Esophagus squamous epithelium (tissue), 4 donors: ENCODE measurements around the gene ATP11A.

Experiments used
- CTCF ChIP-seq, 6 experiments: fragments of 450-650 bp in 4 of 6; fragments of 200-600 bp in 2 of 6; sonication (generic) in 2 of 6; IDR thresholded peaks; one replicate each; pipeline ENCODE4 v1.5.1; 2016 to 2019; ENCODE audit warnings: antibody characterized with exemption in 6 of 6, mild to moderate bottlenecking in 4 of 6, moderate library complexity in 4 of 6
- POLR2A ChIP-seq, 4 donors: fragments of 450-650 bp; IDR thresholded peaks; one replicate each; pipeline ENCODE4 v1.6.1; 2017; ENCODE audit warnings: antibody characterized with exemption in 4 of 4, mild to moderate bottlenecking in 4 of 4, moderate library complexity in 3 of 4

- no peak for TF ChIP-seq CTCF (IDR thresholded peaks at IDR 0.05)
- TF ChIP-seq POLR2A (IDR thresholded peaks at IDR 0.05) = no peak
These were observed 147.1 kb downstream of the ATP11A start for GRCh38 chr13:112836940-112837339.
